H1 (cell line): ENCODE measurements around the gene COL25A1.
"Not testable (repeated sequence)": the region's sequence is repeated elsewhere in the genome, so short reads cannot be mapped to it uniquely, and the experiment has no call there.

Experiments used
- CBX8 ChIP-seq: fragments of 300-800, 300-1000 bp; sonication (generic); IDR thresholded peaks from 2 replicates; pipeline ENCODE4 v1.7.1; 2016; ENCODE audit warnings: low read depth, low read length, borderline replicate concordance
- CEBPB ChIP-seq: IDR thresholded peaks from 2 replicates; pipeline ENCODE4 v1.6.1; 2012; ENCODE audit warnings: low read depth, low read length
- EZH2 ChIP-seq: fragments of 200-600 bp; sonication (generic); IDR thresholded peaks from 2 replicates; pipeline ENCODE4 v1.7.1; 2012; ENCODE audit warnings: low read depth, mild to moderate bottlenecking, moderate library complexity, low read length, inconsistent platforms; ENCODE audit not compliant: severe bottlenecking
- JUND ChIP-seq: IDR thresholded peaks from 2 replicates; pipeline ENCODE4 v1.6.1; 2011; ENCODE audit warnings: mild to moderate bottlenecking, improper control_type of control experiment, low read length
- RAD21 ChIP-seq, 2 experiments: IDR thresholded peaks in 1 of 2; conservative IDR thresholded peaks in 1 of 2; 2 replicates each; pipeline ENCODE4 v1.6.1; 2011; ENCODE audit warnings: low read depth in 2 of 2, low read length in 2 of 2, improper control_type of control experiment in 1 of 2, inconsistent platforms in 1 of 2, mild to moderate bottlenecking in 1 of 2, moderate library complexity in 1 of 2
- RBBP5 ChIP-seq: IDR thresholded peaks from 2 replicates; pipeline ENCODE4 v1.7.1; 2012; ENCODE audit warnings: low read depth, mild to moderate bottlenecking, inconsistent platforms, low read length, moderate library complexity, borderline replicate concordance
- TCF12 ChIP-seq: IDR thresholded peaks from 2 replicates; pipeline ENCODE4 v1.6.1; 2011; ENCODE audit warnings: low read depth, mild to moderate bottlenecking, low read length
- TF ChIP-seq, protein P1 (sequence below): IDR thresholded peaks from 2 replicates; pipeline ENCODE4 v1.6.1; 2011; ENCODE audit warnings: low read depth, mild to moderate bottlenecking, low read length; ENCODE audit not compliant: insufficient read depth

DNA sequence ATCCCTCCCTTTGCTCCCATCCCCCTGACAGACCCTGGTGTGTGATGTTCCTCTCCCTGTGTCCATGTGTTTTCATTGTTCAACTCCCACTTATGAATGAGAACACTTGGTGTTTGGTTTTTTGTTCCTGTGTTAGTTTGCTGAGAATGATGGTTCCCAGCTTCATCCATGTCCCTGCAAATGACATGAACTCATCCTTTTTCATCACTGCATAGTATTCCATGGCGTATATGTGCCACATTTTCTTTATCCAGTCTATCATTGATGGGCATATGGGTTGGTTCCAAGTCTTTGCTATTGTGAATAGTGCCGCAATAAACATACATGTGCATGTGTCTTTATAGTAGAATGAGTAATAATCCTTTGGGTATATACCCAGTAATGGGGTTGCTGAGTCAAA, 164.3 kb downstream of the COL25A1 start:
- TF ChIP-seq RAD21 (IDR thresholded peaks at IDR 0.05 in 1 of 2, conservative IDR thresholded peaks at IDR 0.05 in 1 of 2; ENCODE audit: low read depth in 2 of 2, low read length in 2 of 2); EZH2; JUND; TCF12; CBX8; CEBPB; RBBP5: not testable (repeated sequence)
- TF ChIP-seq, protein P1, sequence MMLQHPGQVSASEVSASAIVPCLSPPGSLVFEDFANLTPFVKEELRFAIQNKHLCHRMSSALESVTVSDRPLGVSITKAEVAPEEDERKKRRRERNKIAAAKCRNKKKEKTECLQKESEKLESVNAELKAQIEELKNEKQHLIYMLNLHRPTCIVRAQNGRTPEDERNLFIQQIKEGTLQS, result not testable (repeated sequence)
